Astrocyte of the cerebellum (primary cell): Measurements from ENCODE around the gene GTF3C4.

ENCODE experiments used
- DNase-seq: peaks from one replicate; pipeline ENCODE4 v3.0.0-alpha.2; 2011; ENCODE audit warnings: low read depth
- H3K4me3 ChIP-seq: 2 replicates; pipeline ENCODE4 v1.5.1; 2011; ENCODE audit warnings: mild to moderate bottlenecking, low read depth, low read length, moderate library complexity
- CTCF ChIP-seq: IDR thresholded peaks from 2 replicates; pipeline ENCODE4 v1.5.1; 2012; ENCODE audit warnings: low read length, low read depth, moderate library complexity, mild to moderate bottlenecking; ENCODE audit errors: missing control alignments
- in situ Hi-C: cut with HindIII; loops from 2 replicates; pipeline ENCODE4 v1.10.0; 2017; ENCODE audit warnings: low sequenced_read_pairs

The GTF3C4 gene

GRCh38 chr9:132645711-132646110, 24.6 kb upstream of the GTF3C4 start:
- no peak overlapping the region for H3K4me3 ChIP-seq
- in situ Hi-C loops: no loop called here
- DNase-seq: no peak
- TF ChIP-seq CTCF: no peak

- in situ Hi-C loops: no loop called here
- TF ChIP-seq CTCF: no peak
- no peak overlapping the region for H3K4me3 ChIP-seq
- DNase-seq: no peak
Measured at GRCh38 chr9:132646726-132647125, 23.5 kb upstream of the GTF3C4 start.

GRCh38 chr9:132647355-132647754, 22.9 kb upstream of the GTF3C4 start:
- in situ Hi-C loops: no loop called here
- DNase-seq: peak; percentile 98
- no peak for TF ChIP-seq CTCF
- H3K4me3 ChIP-seq: no peak overlapping the region

- TF ChIP-seq CTCF: no peak
- in situ Hi-C loops: no loop called here
- DNase-seq: no peak
- no peak overlapping the region for H3K4me3 ChIP-seq
Measured at GRCh38 chr9:132647806-132648205, 22.5 kb upstream of the GTF3C4 start.

- DNase-seq: no peak
- in situ Hi-C loops: no loop called here
- no peak for TF ChIP-seq CTCF
- H3K4me3 ChIP-seq: no peak overlapping the region
Measured at GRCh38 chr9:132648283-132648682, 22.0 kb upstream of the GTF3C4 start.

- no peak for DNase-seq
- no peak for TF ChIP-seq CTCF
- in situ Hi-C loops: no loop called here
- no peak overlapping the region for H3K4me3 ChIP-seq
Measured at GRCh38 chr9:132648685-132649084, 21.6 kb upstream of the GTF3C4 start.

- peak; percentile 89 for DNase-seq
- no peak overlapping the region for H3K4me3 ChIP-seq
- in situ Hi-C loops: no loop called here
- TF ChIP-seq CTCF: peak; percentile 74
Measured at GRCh38 chr9:132651259-132651658, 19.0 kb upstream of the GTF3C4 start.
